GM12801 (cell line): ENCODE measurements around the gene GJA1.

ENCODE experiments used
- TF ChIP-seq, protein P1 (sequence below): IDR thresholded peaks from one replicate; pipeline ENCODE4 v1.5.1; 2011; ENCODE audit warnings: control low read depth; ENCODE audit not compliant: insufficient read length; ENCODE audit errors: extremely low read depth

GJA1 gene

GRCh38 chr6:121460170-121460569 lies 24.7 kb downstream of the GJA1 start:
- TF ChIP-seq, protein P1, sequence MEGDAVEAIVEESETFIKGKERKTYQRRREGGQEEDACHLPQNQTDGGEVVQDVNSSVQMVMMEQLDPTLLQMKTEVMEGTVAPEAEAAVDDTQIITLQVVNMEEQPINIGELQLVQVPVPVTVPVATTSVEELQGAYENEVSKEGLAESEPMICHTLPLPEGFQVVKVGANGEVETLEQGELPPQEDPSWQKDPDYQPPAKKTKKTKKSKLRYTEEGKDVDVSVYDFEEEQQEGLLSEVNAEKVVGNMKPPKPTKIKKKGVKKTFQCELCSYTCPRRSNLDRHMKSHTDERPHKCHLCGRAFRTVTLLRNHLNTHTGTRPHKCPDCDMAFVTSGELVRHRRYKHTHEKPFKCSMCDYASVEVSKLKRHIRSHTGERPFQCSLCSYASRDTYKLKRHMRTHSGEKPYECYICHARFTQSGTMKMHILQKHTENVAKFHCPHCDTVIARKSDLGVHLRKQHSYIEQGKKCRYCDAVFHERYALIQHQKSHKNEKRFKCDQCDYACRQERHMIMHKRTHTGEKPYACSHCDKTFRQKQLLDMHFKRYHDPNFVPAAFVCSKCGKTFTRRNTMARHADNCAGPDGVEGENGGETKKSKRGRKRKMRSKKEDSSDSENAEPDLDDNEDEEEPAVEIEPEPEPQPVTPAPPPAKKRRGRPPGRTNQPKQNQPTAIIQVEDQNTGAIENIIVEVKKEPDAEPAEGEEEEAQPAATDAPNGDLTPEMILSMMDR = no peak

- TF ChIP-seq, protein P1 = no peak
Observed at GRCh38 chr6:121463087-121463486, 27.6 kb downstream of the GJA1 start.

GRCh38 chr6:121465101-121465500 lies 29.7 kb downstream of the GJA1 start:
- TF ChIP-seq, protein P1 = no peak

DNA sequence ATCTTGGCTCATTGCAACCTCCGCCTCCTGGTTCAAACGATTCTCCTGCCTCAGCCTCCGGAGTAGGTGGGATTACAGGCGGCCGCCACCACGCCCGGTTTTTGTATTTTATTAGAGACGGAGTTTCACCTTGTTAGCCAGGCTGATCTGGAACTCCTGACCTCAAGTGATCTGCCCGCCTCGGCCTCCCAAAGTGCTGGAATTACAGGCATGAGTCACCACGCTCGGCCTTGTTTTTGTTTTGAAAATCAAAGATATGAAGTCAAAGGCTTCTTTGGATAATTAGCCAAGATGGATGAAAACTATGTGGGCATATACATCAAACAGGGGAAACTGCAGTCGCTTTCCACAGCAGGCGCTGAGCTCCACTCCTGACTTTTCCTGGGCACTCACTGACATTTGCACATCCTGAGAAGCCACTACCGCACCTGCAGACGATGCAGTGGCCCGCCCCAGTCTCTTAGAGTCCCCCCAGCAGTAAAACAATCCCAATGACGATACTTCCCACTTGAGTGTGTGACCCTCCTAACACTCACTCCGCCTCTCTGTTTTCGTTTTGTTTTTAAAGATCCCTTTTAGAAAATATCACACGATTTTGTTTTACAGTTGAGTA lies 44.1 kb downstream of the GJA1 start:
- TF ChIP-seq, protein P1 = no peak

GRCh38 chr6:121480099-121480713 lies 44.8 kb downstream of the GJA1 start:
- TF ChIP-seq, protein P1 = no peak

- TF ChIP-seq, protein P1 = no peak
Observed at GRCh38 chr6:121482004-121482693, 46.7 kb downstream of the GJA1 start.

GRCh38 chr6:121482751-121483150 lies 47.3 kb downstream of the GJA1 start:
- TF ChIP-seq, protein P1 = no peak
